Amygdala (tissue), 56 donors: ENCODE measurements around the gene FBXL19.

Experiments used
- DNase-seq, 56 donors: peaks; one replicate each; lab custom pipeline; 2025; lab: John Stamatoyannopoulos, UW

Gene FBXL19

GRCh38 chr16:30894540-30895368, 28.6 kb upstream of the FBXL19 start:
- peak in 4 of 56 donors; percentile 40 to 74 (median 59) for DNase-seq

GRCh38 chr16:30895627-30896260, 27.6 kb upstream of the FBXL19 start:
- DNase-seq = no peak

GRCh38 chr16:30896261-30896888, 27.0 kb upstream of the FBXL19 start, which contains the start of gene CTF1:
CTF1 (plus strand) TSS chr16:30896614; CDS start chr16:30896644, 30 bp downstream.
- DNase-seq = peak in 41 of 56 donors; percentile 10 to 72 (median 48)

- peak; percentile 33 to 92 (median 81) for DNase-seq
Observed at GRCh38 chr16:30896889-30897733, 26.3 kb upstream of the FBXL19 start.

- no peak for DNase-seq
Observed at GRCh38 chr16:30899794-30900193, 23.6 kb upstream of the FBXL19 start.

GRCh38 chr16:30900588-30900987, 22.8 kb upstream of the FBXL19 start:
- no peak for DNase-seq

- DNase-seq = no peak
Observed at GRCh38 chr16:30901201-30902028, 22.0 kb upstream of the FBXL19 start.

GRCh38 chr16:30902029-30902972, 21.1 kb upstream of the FBXL19 start:
- peak in 36 of 56 donors; percentile 20 to 73 (median 48) for DNase-seq

- no peak for DNase-seq
Observed at GRCh38 chr16:30903002-30903401, 20.4 kb upstream of the FBXL19 start.

- DNase-seq = peak in 9 of 56 donors; percentile 8 to 55 (median 19)
Observed at GRCh38 chr16:30903596-30903995, 19.8 kb upstream of the FBXL19 start.

- DNase-seq = no peak
Observed at GRCh38 chr16:30904114-30904780, 19.1 kb upstream of the FBXL19 start.

- DNase-seq = no peak
Observed at GRCh38 chr16:30907064-30907463, 16.3 kb upstream of the FBXL19 start.

- DNase-seq = no peak
Observed at GRCh38 chr16:30910427-30911029, 12.8 kb upstream of the FBXL19 start.

- no peak for DNase-seq
Observed at GRCh38 chr16:30912794-30913412, 10.5 kb upstream of the FBXL19 start.

- DNase-seq = no peak
Observed at GRCh38 chr16:30914830-30915229, 8.5 kb upstream of the FBXL19 start.

- no peak for DNase-seq
Observed at GRCh38 chr16:30918614-30919013, 4.8 kb upstream of the FBXL19 start.

GRCh38 chr16:30920891-30921290, 2.5 kb upstream of the FBXL19 start:
- no peak for DNase-seq
